Suprapubic skin (tissue), 4 donors: ENCODE results near the gene ANKRD22. TPM values are rescaled to one million over a fixed set of nuclear protein-coding genes. Genes with fewer than 3 reads are reported as not detected.

Source experiments
- DNase-seq, 2 donors: peaks; one replicate each; pipeline ENCODE4 v3.0.0-alpha.2; 2019; ENCODE audit warnings: low spot score in 2 of 2
- H3K27ac ChIP-seq: fragments of 200-600 bp; sonication (generic); one replicate; pipeline ENCODE4 v1.5.1; 2019
- H3K27me3 ChIP-seq: fragments of 200-600 bp; sonication (generic); one replicate; pipeline ENCODE4 v1.5.1; 2019
- H3K36me3 ChIP-seq: fragments of 200-600 bp; sonication (generic); one replicate; pipeline ENCODE4 v1.5.1; 2019
- H3K4me1 ChIP-seq: fragments of 200-600 bp; sonication (generic); one replicate; pipeline ENCODE4 v1.5.1; 2019
- H3K4me3 ChIP-seq: fragments of 200-600 bp; sonication (generic); one replicate; pipeline ENCODE4 v1.5.1; 2019; ENCODE audit warnings: mild to moderate bottlenecking
- H3K9me3 ChIP-seq: fragments of 200-600 bp; sonication (generic); one replicate; pipeline ENCODE4 v1.5.1; 2019
- CTCF ChIP-seq, 2 donors: fragments of 200-600 bp in 1 of 2; fragments of 450-650 bp in 1 of 2; sonication (generic) in 1 of 2; IDR thresholded peaks; one replicate each; pipeline ENCODE4 v1.5.1; 2016 to 2019; ENCODE audit warnings: antibody characterized with exemption in 2 of 2, mild to moderate bottlenecking in 1 of 2, moderate library complexity in 1 of 2
- EP300 ChIP-seq: sonication (generic); formaldehyde crosslinking; IDR thresholded peaks from one replicate; pipeline ENCODE4 v1.6.1; 2017; ENCODE audit warnings: antibody characterized with exemption
- POLR2A ChIP-seq, 2 donors: fragments of 450-650 bp; IDR thresholded peaks; one replicate each; pipeline ENCODE4 v1.6.1; 2017; ENCODE audit warnings: antibody characterized with exemption in 2 of 2, mild to moderate bottlenecking in 2 of 2, moderate library complexity in 2 of 2
- POLR2AphosphoS5 ChIP-seq, 3 donors: sonication (generic); formaldehyde crosslinking; IDR thresholded peaks; one replicate each; pipeline ENCODE4 v1.6.1; 2017; ENCODE audit warnings: antibody characterized with exemption in 3 of 3
- WGBS: methylation state at CpG from one replicate; pipeline ENCODE4 v1.1.5; 2018; 5-methylcytosine and 5-hydroxymethylcytosine counted together
- total RNA-seq, 4 donors: library from RNA; depleted of rRNA; stranded (reverse); fragments of >200 nt; gene quantifications; one replicate each; pipeline ENCODE4 v1.1.0, GENCODE V29; 2016

ANKRD22 gene
- total RNA-seq = 10 to 100 TPM; 19.6 to 30.1 (median 29.3) TPM

DNA sequence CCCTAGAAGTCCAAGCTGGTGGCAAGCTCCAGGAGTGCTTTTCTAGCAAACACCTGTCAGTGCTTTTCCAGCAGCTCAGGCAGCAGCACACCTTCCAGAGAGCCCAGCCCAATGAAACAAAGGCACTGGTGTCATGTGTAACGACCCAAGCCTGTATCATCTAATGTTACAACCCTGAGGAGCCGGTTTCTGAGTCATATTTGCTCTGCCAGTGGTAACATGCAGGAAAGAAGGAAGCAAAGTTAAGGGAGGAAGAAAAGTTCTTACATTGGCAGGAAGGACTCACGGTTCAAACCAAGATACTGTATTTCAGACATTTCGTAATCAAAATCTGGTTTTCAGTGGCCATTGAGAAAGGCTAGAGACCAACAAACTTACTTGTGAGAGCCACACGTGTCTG lies at the start of gene ANKRD22:
Gene ANKRD22, minus strand, starts transcription at position 139 of the 400 bp plus-strand sequence. CDS start 237 bp downstream, outside the sequence.
- no peaks in the 10 kb centered on the region for H3K9me3 ChIP-seq
- WGBS = 37% methylated on average over 5 of the region's 5 CpGs
- H3K27me3 ChIP-seq = no peaks in the 10 kb centered on the region
- H3K27ac ChIP-seq = peak within 1 kb of the TSS; percentile 71
- H3K4me1 ChIP-seq = peaks cover 49% of the 10 kb centered on the region
- H3K4me3 ChIP-seq = peak within 1 kb of the TSS; percentile 29
- DNase-seq = peak in 1 of 2 donors; percentile 64
- no peaks in the 10 kb centered on the region for H3K36me3 ChIP-seq
- no peak for TF ChIP-seq CTCF (IDR thresholded peaks at IDR 0.05)
- TF ChIP-seq EP300 = no peak
- TF ChIP-seq POLR2AphosphoS5 (IDR thresholded peaks at IDR 0.05) = peak in 1 of 3 donors; percentile 69
- TF ChIP-seq POLR2A (IDR thresholded peaks at IDR 0.05) = no peak

DNA sequence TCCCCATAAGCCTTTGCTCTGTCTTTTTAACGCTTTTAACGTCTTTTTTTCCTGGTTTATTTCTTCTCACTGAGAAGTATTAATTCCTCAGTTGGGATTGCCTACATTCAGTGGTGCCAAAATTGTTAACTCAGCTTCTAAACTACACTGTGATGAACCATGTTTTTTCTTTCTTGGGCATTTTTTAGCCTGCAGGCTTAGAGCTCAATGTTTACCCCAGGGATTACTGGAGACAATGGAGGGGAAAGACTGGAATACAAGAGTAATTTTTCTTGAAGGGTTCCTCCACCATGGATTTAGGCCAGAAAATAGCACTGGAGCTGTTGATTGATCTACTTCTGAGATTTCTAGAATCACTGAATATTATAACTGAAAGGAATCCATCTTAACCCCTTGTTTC lies 48.2 kb upstream of the ANKRD22 start:
- no peak for DNase-seq
- Histone ChIP-seq H3K4me1 (peaks cover 17% of the 10 kb centered on the region), H3K4me3 (no peak overlapping the region), H3K27ac (no peak overlapping the region), H3K36me3 (no peaks in the 10 kb centered on the region), H3K27me3 (no peaks in the 10 kb centered on the region), H3K9me3 (no peaks in the 10 kb centered on the region)
- no peak for TF ChIP-seq EP300
- WGBS = 71% methylated on average over 2 of the region's 2 CpGs

GRCh38 chr10:88898727-88899126 lies 47.1 kb upstream of the ANKRD22 start:
- no peak for DNase-seq
- Histone ChIP-seq H3K27me3 (no peaks in the 10 kb centered on the region), H3K4me1 (peaks cover 23% of the 10 kb centered on the region), H3K4me3 (no peak overlapping the region), H3K36me3 (no peaks in the 10 kb centered on the region), H3K9me3 (no peaks in the 10 kb centered on the region), H3K27ac (no peak overlapping the region)
- TF ChIP-seq EP300 (no peak), POLR2A (IDR thresholded peaks at IDR 0.05) (no peak)
- WGBS = 93% methylated on average over 3 of the region's 3 CpGs

- H3K4me1 ChIP-seq = peaks cover 30% of the 10 kb centered on the region
- H3K4me3 ChIP-seq = no peak overlapping the region
- H3K27ac ChIP-seq = peak overlapping the region; percentile 57
- DNase-seq = no peak
- H3K9me3 ChIP-seq = no peaks in the 10 kb centered on the region
- 46% methylated on average over 8 of the region's 8 CpGs for WGBS
- H3K36me3 ChIP-seq = no peaks in the 10 kb centered on the region
- no peaks in the 10 kb centered on the region for H3K27me3 ChIP-seq
- no peak for TF ChIP-seq EP300
- TF ChIP-seq CTCF (IDR thresholded peaks at IDR 0.05) = no peak
- no peak for TF ChIP-seq POLR2AphosphoS5 (IDR thresholded peaks at IDR 0.05)
- no peak for TF ChIP-seq POLR2A (IDR thresholded peaks at IDR 0.05)
Measured at GRCh38 chr10:88896994-88897853, 45.6 kb upstream of the ANKRD22 start.

GRCh38 chr10:88896372-88896993 lies 44.8 kb upstream of the ANKRD22 start:
- no peaks in the 10 kb centered on the region for H3K27me3 ChIP-seq
- no peaks in the 10 kb centered on the region for H3K36me3 ChIP-seq
- H3K9me3 ChIP-seq = no peaks in the 10 kb centered on the region
- H3K4me1 ChIP-seq = peaks cover 30% of the 10 kb centered on the region
- peak overlapping the region; percentile 57 for H3K27ac ChIP-seq
- no peak for TF ChIP-seq POLR2AphosphoS5 (IDR thresholded peaks at IDR 0.05)
- no peak for TF ChIP-seq CTCF (IDR thresholded peaks at IDR 0.05)
- no peak for TF ChIP-seq EP300
- TF ChIP-seq POLR2A (IDR thresholded peaks at IDR 0.05) = no peak
- no peak for DNase-seq
- H3K4me3 ChIP-seq = no peak overlapping the region
- WGBS = 59% methylated on average over 4 of the region's 4 CpGs

GRCh38 chr10:88895250-88895649 lies 43.6 kb upstream of the ANKRD22 start:
- H3K27me3 ChIP-seq = no peaks in the 10 kb centered on the region
- H3K4me1 ChIP-seq = peaks cover 30% of the 10 kb centered on the region
- DNase-seq = no peak
- peak overlapping the region; percentile 6 for H3K27ac ChIP-seq
- TF ChIP-seq EP300 (no peak), POLR2AphosphoS5 (IDR thresholded peaks at IDR 0.05) (no peak), CTCF (IDR thresholded peaks at IDR 0.05) (no peak), POLR2A (IDR thresholded peaks at IDR 0.05) (no peak)
- 74% methylated on average over 1 of the region's 1 CpG for WGBS
- no peaks in the 10 kb centered on the region for H3K36me3 ChIP-seq
- no peaks in the 10 kb centered on the region for H3K9me3 ChIP-seq
- no peak overlapping the region for H3K4me3 ChIP-seq
